ENCODE results near the gene ERI3.

The ERI3 gene

DNA sequence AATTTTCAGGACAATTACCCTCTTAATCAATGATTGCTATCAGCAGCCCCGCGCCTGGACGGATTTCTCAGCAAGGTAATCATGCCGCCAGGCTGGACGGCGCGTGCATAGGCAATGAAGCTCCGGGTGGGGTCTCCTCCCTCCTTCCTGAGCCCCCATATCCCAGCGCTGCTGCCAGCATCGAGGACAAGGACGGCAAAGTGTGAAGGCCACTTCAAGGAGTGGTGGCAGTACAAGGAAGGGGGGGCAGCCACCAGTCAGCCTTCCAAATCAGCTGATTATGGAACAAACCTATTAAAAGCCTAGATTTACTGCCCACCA is 90.6 kb downstream of the ERI3 start:
- DNase-seq, result no peak
- no peak overlapping the region for H3K27ac ChIP-seq (ENCODE audit: insufficient read depth, low read length, poor library complexity, severe bottlenecking)
- no peaks in the 10 kb centered on the region for H3K27me3 ChIP-seq (replicated peaks; ENCODE audit: control insufficient read depth, insufficient read depth, low read length, poor library complexity, severe bottlenecking)
- no peaks in the 10 kb centered on the region for H3K4me1 ChIP-seq (ENCODE audit: control insufficient read depth, insufficient read depth, low read length, poor library complexity, severe bottlenecking)
- no peaks in the 10 kb centered on the region for H3K9me3 ChIP-seq (ENCODE audit: control insufficient read depth, low read length)
- H3K4me3 ChIP-seq (ENCODE audit: insufficient read depth, low read depth, low read length, poor library complexity, severe bottlenecking), result no peak overlapping the region
- H3K36me3 ChIP-seq (ENCODE audit: control insufficient read depth, insufficient read depth, low read length), result no peaks in the 10 kb centered on the region

- no peaks in the 10 kb centered on the region for H3K9me3 ChIP-seq (ENCODE audit: control insufficient read depth, low read length)
- H3K4me1 ChIP-seq (ENCODE audit: control insufficient read depth, insufficient read depth, low read length, poor library complexity, severe bottlenecking), result no peaks in the 10 kb centered on the region
- no peaks in the 10 kb centered on the region for H3K27me3 ChIP-seq (replicated peaks; ENCODE audit: control insufficient read depth, insufficient read depth, low read length, poor library complexity, severe bottlenecking)
- no peak overlapping the region for H3K27ac ChIP-seq (ENCODE audit: insufficient read depth, low read length, poor library complexity, severe bottlenecking)
- no peak overlapping the region for H3K4me3 ChIP-seq (ENCODE audit: insufficient read depth, low read depth, low read length, poor library complexity, severe bottlenecking)
- no peak for DNase-seq
- no peaks in the 10 kb centered on the region for H3K36me3 ChIP-seq (ENCODE audit: control insufficient read depth, insufficient read depth, low read length)
Observed at GRCh38 chr1:44263568-44264450, 91.2 kb downstream of the ERI3 start.

DNA sequence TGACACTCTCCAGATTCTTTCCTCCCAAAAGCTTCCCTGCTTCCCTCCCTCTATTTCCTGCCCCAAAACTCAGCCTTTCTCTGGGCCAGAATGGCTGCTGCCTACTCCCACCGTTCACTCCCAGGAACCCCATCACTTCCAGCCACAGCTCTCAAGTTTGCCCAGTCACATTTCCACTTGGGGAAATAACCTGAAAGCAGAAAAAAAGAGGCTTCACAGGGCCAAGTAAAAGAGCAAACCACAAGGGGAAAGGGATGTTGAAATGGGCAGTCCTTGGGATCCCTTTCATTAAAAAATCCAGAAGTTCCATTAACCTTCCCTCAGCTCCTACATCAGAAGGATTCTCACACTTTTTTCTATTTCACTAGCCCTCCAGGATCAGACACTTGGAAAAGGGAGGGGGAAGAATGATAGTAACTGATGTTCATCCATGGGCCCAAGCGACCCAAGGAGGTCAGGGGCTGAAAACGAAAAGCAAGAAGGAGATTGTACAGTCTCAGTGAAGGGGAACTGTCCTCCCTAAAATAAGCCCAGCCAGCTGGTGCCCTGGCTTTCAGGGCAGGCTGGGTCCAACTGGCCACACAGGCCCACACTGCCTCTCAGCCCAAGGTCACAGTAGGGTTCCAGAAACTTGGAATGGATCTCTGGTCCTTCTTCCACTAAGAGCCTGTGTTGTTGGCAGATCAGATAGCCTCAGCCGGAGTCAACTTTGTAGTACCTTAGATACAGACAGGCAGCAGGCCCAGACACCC is 92.1 kb downstream of the ERI3 start:
- Histone ChIP-seq H3K4me3 (ENCODE audit: insufficient read depth, low read depth, low read length, poor library complexity, severe bottlenecking) (no peak overlapping the region), H3K9me3 (ENCODE audit: control insufficient read depth, low read length) (no peaks in the 10 kb centered on the region), H3K27me3 (replicated peaks; ENCODE audit: control insufficient read depth, insufficient read depth, low read length, poor library complexity, severe bottlenecking) (no peaks in the 10 kb centered on the region), H3K36me3 (ENCODE audit: control insufficient read depth, insufficient read depth, low read length) (no peaks in the 10 kb centered on the region), H3K27ac (ENCODE audit: insufficient read depth, low read length, poor library complexity, severe bottlenecking) (no peak overlapping the region), H3K4me1 (ENCODE audit: control insufficient read depth, insufficient read depth, low read length, poor library complexity, severe bottlenecking) (no peaks in the 10 kb centered on the region)
- no peak for DNase-seq

GRCh38 chr1:44262414-44262813 is 92.6 kb downstream of the ERI3 start:
- Histone ChIP-seq H3K27me3 (replicated peaks; ENCODE audit: control insufficient read depth, insufficient read depth, low read length, poor library complexity, severe bottlenecking) (no peaks in the 10 kb centered on the region), H3K27ac (ENCODE audit: insufficient read depth, low read length, poor library complexity, severe bottlenecking) (no peak overlapping the region), H3K36me3 (ENCODE audit: control insufficient read depth, insufficient read depth, low read length) (no peaks in the 10 kb centered on the region), H3K4me1 (ENCODE audit: control insufficient read depth, insufficient read depth, low read length, poor library complexity, severe bottlenecking) (no peaks in the 10 kb centered on the region), H3K4me3 (ENCODE audit: insufficient read depth, low read depth, low read length, poor library complexity, severe bottlenecking) (no peak overlapping the region), H3K9me3 (ENCODE audit: control insufficient read depth, low read length) (no peaks in the 10 kb centered on the region)
- DNase-seq, result no peak

- no peaks in the 10 kb centered on the region for H3K27me3 ChIP-seq (replicated peaks; ENCODE audit: control insufficient read depth, insufficient read depth, low read length, poor library complexity, severe bottlenecking)
- no peak overlapping the region for H3K4me3 ChIP-seq (ENCODE audit: insufficient read depth, low read depth, low read length, poor library complexity, severe bottlenecking)
- H3K36me3 ChIP-seq (ENCODE audit: control insufficient read depth, insufficient read depth, low read length), result no peaks in the 10 kb centered on the region
- H3K27ac ChIP-seq (ENCODE audit: insufficient read depth, low read length, poor library complexity, severe bottlenecking), result no peak overlapping the region
- no peaks in the 10 kb centered on the region for H3K4me1 ChIP-seq (ENCODE audit: control insufficient read depth, insufficient read depth, low read length, poor library complexity, severe bottlenecking)
- DNase-seq, result no peak
- H3K9me3 ChIP-seq (ENCODE audit: control insufficient read depth, low read length), result no peaks in the 10 kb centered on the region
Observed at GRCh38 chr1:44261962-44262361, 93.1 kb downstream of the ERI3 start.

DNA sequence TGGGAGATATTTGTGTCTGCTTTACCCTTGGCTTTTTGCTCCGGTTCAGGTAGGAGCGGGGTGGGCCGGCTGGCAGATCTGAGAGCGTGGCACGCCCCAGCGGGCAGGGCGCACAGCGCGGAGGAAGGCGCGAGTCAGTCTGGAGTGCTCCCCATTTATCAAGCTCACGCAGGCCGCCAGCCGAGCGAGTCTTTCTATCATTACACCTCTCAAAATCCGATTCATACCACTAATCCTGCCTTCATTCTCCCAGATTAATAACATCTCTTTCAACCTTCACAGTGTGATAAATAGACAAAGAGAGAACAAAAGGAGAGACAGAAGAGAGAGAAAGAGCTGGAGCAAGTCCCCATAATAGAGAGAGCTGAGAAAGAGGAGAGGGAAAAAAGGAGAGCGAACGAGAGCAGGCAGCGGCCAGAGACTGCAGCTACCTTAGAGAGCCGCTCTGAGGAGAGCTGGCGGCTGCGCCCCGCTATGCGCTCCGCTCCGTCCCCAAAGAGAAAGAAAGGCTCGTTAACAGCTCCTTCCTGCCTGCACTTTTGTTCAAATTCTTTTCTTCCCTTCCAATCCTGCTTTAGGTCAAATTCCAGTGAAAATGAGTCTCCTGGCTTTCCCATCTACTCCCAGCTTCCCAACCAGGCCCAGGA is 93.8 kb downstream of the ERI3 start:
- H3K4me3 ChIP-seq (ENCODE audit: insufficient read depth, low read depth, low read length, poor library complexity, severe bottlenecking), result no peak overlapping the region
- no peaks in the 10 kb centered on the region for H3K27me3 ChIP-seq (replicated peaks; ENCODE audit: control insufficient read depth, insufficient read depth, low read length, poor library complexity, severe bottlenecking)
- no peaks in the 10 kb centered on the region for H3K4me1 ChIP-seq (ENCODE audit: control insufficient read depth, insufficient read depth, low read length, poor library complexity, severe bottlenecking)
- no peak for DNase-seq
- H3K36me3 ChIP-seq (ENCODE audit: control insufficient read depth, insufficient read depth, low read length), result no peaks in the 10 kb centered on the region
- H3K9me3 ChIP-seq (ENCODE audit: control insufficient read depth, low read length), result no peaks in the 10 kb centered on the region
- H3K27ac ChIP-seq (ENCODE audit: insufficient read depth, low read length, poor library complexity, severe bottlenecking), result no peak overlapping the region

DNA sequence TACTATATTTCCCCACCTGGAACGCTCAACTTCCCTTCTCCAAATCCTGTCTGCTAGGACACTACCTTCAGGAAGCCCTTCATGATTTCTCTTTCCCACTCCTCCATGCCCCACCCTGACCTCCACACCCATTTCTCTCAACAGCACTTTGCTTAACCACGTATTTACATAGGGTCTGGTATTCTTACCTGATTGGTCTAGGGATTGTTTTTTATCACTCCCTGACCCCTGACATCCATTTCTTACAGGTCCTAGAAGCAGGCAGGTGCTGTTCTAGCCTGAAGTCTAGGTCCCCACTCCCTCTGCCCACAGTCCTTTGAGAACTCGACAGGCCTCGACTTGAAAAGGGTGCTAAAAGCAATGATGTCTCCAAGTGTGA is 94.3 kb downstream of the ERI3 start:
- DNase-seq, result no peak
- Histone ChIP-seq H3K4me3 (ENCODE audit: insufficient read depth, low read depth, low read length, poor library complexity, severe bottlenecking) (no peak overlapping the region), H3K9me3 (ENCODE audit: control insufficient read depth, low read length) (no peaks in the 10 kb centered on the region), H3K27ac (ENCODE audit: insufficient read depth, low read length, poor library complexity, severe bottlenecking) (no peak overlapping the region), H3K27me3 (replicated peaks; ENCODE audit: control insufficient read depth, insufficient read depth, low read length, poor library complexity, severe bottlenecking) (no peaks in the 10 kb centered on the region), H3K4me1 (ENCODE audit: control insufficient read depth, insufficient read depth, low read length, poor library complexity, severe bottlenecking) (no peaks in the 10 kb centered on the region), H3K36me3 (ENCODE audit: control insufficient read depth, insufficient read depth, low read length) (no peaks in the 10 kb centered on the region)

DNA sequence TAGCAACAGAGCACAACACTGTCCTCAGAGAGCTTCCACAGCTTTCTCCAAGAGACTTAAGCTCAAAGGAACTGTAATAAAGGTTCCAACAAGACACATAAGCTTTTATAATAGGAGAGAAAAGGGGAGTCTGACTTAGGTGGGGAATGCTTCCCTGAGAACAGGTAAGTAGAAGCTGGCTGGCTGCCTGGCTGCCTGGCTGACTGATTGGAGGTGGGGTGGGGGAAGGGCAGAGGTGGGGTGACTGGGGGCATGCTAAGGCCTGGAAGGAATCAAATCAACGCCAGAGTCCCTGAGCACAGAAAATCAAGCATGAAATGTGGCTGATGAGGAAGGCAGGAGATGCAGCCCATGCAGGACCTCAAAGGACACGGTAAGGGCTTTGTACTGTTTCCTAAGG is 96.0 kb downstream of the ERI3 start:
- no peaks in the 10 kb centered on the region for H3K27me3 ChIP-seq (replicated peaks; ENCODE audit: control insufficient read depth, insufficient read depth, low read length, poor library complexity, severe bottlenecking)
- H3K4me3 ChIP-seq (ENCODE audit: insufficient read depth, low read depth, low read length, poor library complexity, severe bottlenecking), result no peak overlapping the region
- no peaks in the 10 kb centered on the region for H3K9me3 ChIP-seq (ENCODE audit: control insufficient read depth, low read length)
- no peak for DNase-seq
- H3K36me3 ChIP-seq (ENCODE audit: control insufficient read depth, insufficient read depth, low read length), result no peaks in the 10 kb centered on the region
- H3K4me1 ChIP-seq (ENCODE audit: control insufficient read depth, insufficient read depth, low read length, poor library complexity, severe bottlenecking), result no peaks in the 10 kb centered on the region
- no peak overlapping the region for H3K27ac ChIP-seq (ENCODE audit: insufficient read depth, low read length, poor library complexity, severe bottlenecking)

DNA sequence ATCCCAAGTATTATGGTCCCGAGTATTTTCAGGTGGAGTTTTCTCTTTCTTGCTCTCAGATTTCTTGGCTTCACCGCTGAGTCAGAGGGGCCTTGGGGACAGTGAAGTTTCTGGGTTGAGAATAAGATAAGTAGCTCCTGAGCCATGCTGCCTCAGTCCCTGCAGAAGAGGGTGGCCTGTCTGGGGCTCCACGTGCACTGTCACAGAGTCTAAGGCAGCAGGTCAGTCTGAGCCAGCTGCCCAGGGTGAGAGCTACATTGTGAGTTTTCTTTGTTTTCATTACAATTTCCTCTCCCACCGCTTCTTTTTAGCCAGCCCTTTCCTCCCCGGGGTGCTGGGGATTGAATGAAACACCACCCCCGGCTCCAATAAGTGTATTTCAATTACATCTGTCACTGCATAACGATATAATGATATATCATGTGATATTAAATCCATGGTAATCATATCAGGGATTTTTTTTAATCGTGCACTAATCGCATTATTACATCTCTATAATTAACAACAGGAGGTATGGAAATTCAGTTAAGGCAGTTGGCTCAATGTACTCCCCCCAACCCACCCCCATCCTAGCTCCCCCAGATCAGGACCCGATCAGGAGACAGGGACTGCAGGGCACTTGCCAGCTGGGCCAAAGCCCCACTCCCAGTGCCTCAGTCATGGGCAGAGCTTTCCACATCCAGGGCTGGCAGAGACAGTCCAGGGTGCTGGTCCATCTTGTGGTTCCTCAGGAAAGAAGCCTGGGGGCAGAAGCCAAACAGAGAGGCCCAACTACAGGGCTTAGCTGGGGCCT is 98.1 kb downstream of the ERI3 start:
- peaks cover 3% of the 10 kb centered on the region for H3K36me3 ChIP-seq (ENCODE audit: control insufficient read depth, insufficient read depth, low read length)

More for the DNA sequence above, 98.1 kb downstream of the ERI3 start:
- no peaks in the 10 kb centered on the region for H3K9me3 ChIP-seq (ENCODE audit: control insufficient read depth, low read length)
- no peaks in the 10 kb centered on the region for H3K4me1 ChIP-seq (ENCODE audit: control insufficient read depth, insufficient read depth, low read length, poor library complexity, severe bottlenecking)
- H3K27me3 ChIP-seq (replicated peaks; ENCODE audit: control insufficient read depth, insufficient read depth, low read length, poor library complexity, severe bottlenecking), result no peaks in the 10 kb centered on the region
- H3K4me3 ChIP-seq (ENCODE audit: insufficient read depth, low read depth, low read length, poor library complexity, severe bottlenecking), result no peak overlapping the region
- no peak for DNase-seq
- no peak overlapping the region for H3K27ac ChIP-seq (ENCODE audit: insufficient read depth, low read length, poor library complexity, severe bottlenecking)

Data from effector memory CD4-positive, alpha-beta T cell (primary cell).